ENCODE results near the gene NDUFV2. TPM values are rescaled to one million over a fixed set of nuclear protein-coding genes. Genes with fewer than 3 reads are reported as not detected.

The NDUFV2 gene
- total RNA-seq, 8 experiments from 2014 or later, result 122 to 250 (median 156) TPM

GRCh38 chr18:9106094-9106493 is 3.6 kb downstream of the NDUFV2 start:
- WGBS, 10 experiments, result 40 to 100% (median 83%) methylated on average over 1 of the region's 1 CpG; no CpG with 5 or more reads in 3 of the 10 experiments
- Histone ChIP-seq H3K4me1 (replicated peaks in 1 of 2) (peaks cover 13 to 45% of the 10 kb centered on the region in 2 donors), H3K4me3 (no peak overlapping the region), H3K27ac (no peak overlapping the region)
- in situ Hi-C loops (cut with MboI; ENCODE audit: low pct_unique_long_range_greater_than_20kb in 2 of 9, low sequenced_read_pairs in 9 of 9, unreplicated experiment in 9 of 9), result no loop called here
- ATAC-seq (replicated peaks in 6 of 8), result no peak

- 36 to 88% (median 67%) methylated on average over 1 to 4 of the region's 4 CpGs; no CpG with 5 or more reads in 1 of the 10 experiments for WGBS, 10 experiments
- H3K27ac ChIP-seq, result no peak overlapping the region
- H3K4me1 ChIP-seq (replicated peaks in 1 of 2), result peaks cover 13 to 42% of the 10 kb centered on the region in 2 donors
- no peak for ATAC-seq (replicated peaks in 6 of 8)
- no peak overlapping the region for H3K4me3 ChIP-seq
- in situ Hi-C loops (cut with MboI; ENCODE audit: low pct_unique_long_range_greater_than_20kb in 2 of 9, low sequenced_read_pairs in 9 of 9, unreplicated experiment in 9 of 9), result no loop called here
These were observed 4.5 kb downstream of the NDUFV2 start for GRCh38 chr18:9106800-9107584.

- in situ Hi-C loops (cut with MboI; ENCODE audit: low pct_unique_long_range_greater_than_20kb in 2 of 9, low sequenced_read_pairs in 9 of 9, unreplicated experiment in 9 of 9), result no loop called here
- Histone ChIP-seq H3K4me3 (no peak overlapping the region), H3K27ac (no peak overlapping the region), H3K4me1 (replicated peaks in 1 of 2) (peaks cover 13 to 42% of the 10 kb centered on the region in 2 donors)
- WGBS, 10 experiments, result 46 to 100% (median 60%) methylated on average over 1 to 2 of the region's 2 CpGs; no CpG with 5 or more reads in 3 of the 10 experiments
- no peak for ATAC-seq (replicated peaks in 6 of 8)
These were observed 6.4 kb downstream of the NDUFV2 start for GRCh38 chr18:9108911-9109310.

- in situ Hi-C loops (cut with MboI; ENCODE audit: low pct_unique_long_range_greater_than_20kb in 2 of 9, low sequenced_read_pairs in 9 of 9, unreplicated experiment in 9 of 9), result no loop called here
- 6 to 96% (median 56%) methylated on average over 3 to 4 of the region's 4 CpGs; no CpG with 5 or more reads in 1 of the 10 experiments for WGBS, 10 experiments
- peaks cover 13 to 38% of the 10 kb centered on the region in 2 donors for H3K4me1 ChIP-seq (replicated peaks in 1 of 2)
- ATAC-seq (replicated peaks in 6 of 8), result peak in 2 of 8 experiments; percentile 55 to 57
- no peak overlapping the region for H3K27ac ChIP-seq
- H3K4me3 ChIP-seq, result no peak overlapping the region
These were observed 7.0 kb downstream of the NDUFV2 start for GRCh38 chr18:9109523-9109922.

- WGBS, 10 experiments, result 37 to 100% (median 90%) methylated on average over 1 to 7 of the region's 7 CpGs; no CpG with 5 or more reads in 2 of the 10 experiments
- H3K4me1 ChIP-seq (replicated peaks in 1 of 2), result peaks cover 0 to 6% of the 10 kb centered on the region in 2 donors
- no peak overlapping the region for H3K27ac ChIP-seq
- ATAC-seq (replicated peaks in 6 of 8), result peak in 1 of 8 experiments; percentile 25
- in situ Hi-C loops (cut with MboI; ENCODE audit: low pct_unique_long_range_greater_than_20kb in 2 of 9, low sequenced_read_pairs in 9 of 9, unreplicated experiment in 9 of 9), result no loop called here
- H3K4me3 ChIP-seq, result no peak overlapping the region
These were observed 11.1 kb downstream of the NDUFV2 start for GRCh38 chr18:9113468-9114149.

GRCh38 chr18:9115984-9116383 is 13.5 kb downstream of the NDUFV2 start:
- in situ Hi-C loops (cut with MboI; ENCODE audit: low pct_unique_long_range_greater_than_20kb in 2 of 9, low sequenced_read_pairs in 9 of 9, unreplicated experiment in 9 of 9), result no loop called here
- Histone ChIP-seq H3K4me3 (no peak overlapping the region), H3K27ac (no peak overlapping the region), H3K4me1 (replicated peaks in 1 of 2) (no peaks in the 10 kb centered on the region)
- ATAC-seq (replicated peaks in 6 of 8), result no peak

- in situ Hi-C loops (cut with MboI; ENCODE audit: low pct_unique_long_range_greater_than_20kb in 2 of 9, low sequenced_read_pairs in 9 of 9, unreplicated experiment in 9 of 9), result no loop called here
- Histone ChIP-seq H3K4me1 (replicated peaks in 1 of 2) (no peaks in the 10 kb centered on the region), H3K27ac (no peak overlapping the region), H3K4me3 (no peak overlapping the region)
- ATAC-seq (replicated peaks in 6 of 8), result no peak
- WGBS, 10 experiments, result 40 to 92% (median 80%) methylated on average over 3 to 5 of the region's 5 CpGs; no CpG with 5 or more reads in 1 of the 10 experiments
These were observed 15.7 kb downstream of the NDUFV2 start for GRCh38 chr18:9117980-9118841.

GRCh38 chr18:9120796-9121195 is 18.3 kb downstream of the NDUFV2 start:
- 0 to 100% (median 69%) methylated on average over 1 of the region's 1 CpG; no CpG with 5 or more reads in 2 of the 10 experiments for WGBS, 10 experiments
- Histone ChIP-seq H3K27ac (no peak overlapping the region), H3K4me3 (no peak overlapping the region), H3K4me1 (replicated peaks in 1 of 2) (no peaks in the 10 kb centered on the region)
- no peak for ATAC-seq (replicated peaks in 6 of 8)
- in situ Hi-C loops (cut with MboI; ENCODE audit: low pct_unique_long_range_greater_than_20kb in 2 of 9, low sequenced_read_pairs in 9 of 9, unreplicated experiment in 9 of 9), result no loop called here

- no peak overlapping the region for H3K4me3 ChIP-seq
- in situ Hi-C loops (cut with MboI; ENCODE audit: low pct_unique_long_range_greater_than_20kb in 2 of 9, low sequenced_read_pairs in 9 of 9, unreplicated experiment in 9 of 9), result no loop called here
- no peak for ATAC-seq (replicated peaks in 6 of 8)
- no peak overlapping the region for H3K27ac ChIP-seq
- no peaks in the 10 kb centered on the region for H3K4me1 ChIP-seq (replicated peaks in 1 of 2)
- 88 to 100% (median 100%) methylated on average over 1 of the region's 2 CpGs; no CpG with 5 or more reads in 4 of the 10 experiments for WGBS, 10 experiments
These were observed 21.0 kb downstream of the NDUFV2 start for GRCh38 chr18:9123520-9123919.

GRCh38 chr18:9124824-9125223 is 22.3 kb downstream of the NDUFV2 start:
- WGBS, 10 experiments, result 80 to 100% (median 100%) methylated on average over 1 of the region's 1 CpG; no CpG with 5 or more reads in 1 of the 10 experiments
- in situ Hi-C loops (cut with MboI; ENCODE audit: low pct_unique_long_range_greater_than_20kb in 2 of 9, low sequenced_read_pairs in 9 of 9, unreplicated experiment in 9 of 9), result loop anchor here in 1 of 9 experiments (25.0 kb wide), 1 partner anchor 88 kb away; no protein-coding TSS in a partner anchor
- H3K4me3 ChIP-seq, result no peak overlapping the region
- H3K4me1 ChIP-seq (replicated peaks in 1 of 2), result no peaks in the 10 kb centered on the region
- no peak for ATAC-seq (replicated peaks in 6 of 8)
- no peak overlapping the region for H3K27ac ChIP-seq

- Histone ChIP-seq H3K4me3 (no peak overlapping the region), H3K27ac (no peak overlapping the region), H3K4me1 (replicated peaks in 1 of 2) (no peaks in the 10 kb centered on the region)
- in situ Hi-C loops (cut with MboI; ENCODE audit: low pct_unique_long_range_greater_than_20kb in 2 of 9, low sequenced_read_pairs in 9 of 9, unreplicated experiment in 9 of 9), result loop anchor here in 1 of 9 experiments (25.0 kb wide), 1 partner anchor 89 kb away; no protein-coding TSS in a partner anchor
- WGBS, 10 experiments, result 33 to 100% (median 76%) methylated on average over 1 to 3 of the region's 3 CpGs; no CpG with 5 or more reads in 1 of the 10 experiments
- peak in 1 of 8 experiments; percentile 23 for ATAC-seq (replicated peaks in 6 of 8)
These were observed 23.8 kb downstream of the NDUFV2 start for GRCh38 chr18:9126337-9126736.

GRCh38 chr18:9130195-9130594 is 27.7 kb downstream of the NDUFV2 start:
- no peak overlapping the region for H3K4me3 ChIP-seq
- no peak for ATAC-seq (replicated peaks in 6 of 8)
- H3K4me1 ChIP-seq (replicated peaks in 1 of 2), result peaks cover 0 to 2% of the 10 kb centered on the region in 2 donors
- H3K27ac ChIP-seq, result no peak overlapping the region
- in situ Hi-C loops (cut with MboI; ENCODE audit: low pct_unique_long_range_greater_than_20kb in 2 of 9, low sequenced_read_pairs in 9 of 9, unreplicated experiment in 9 of 9), result loop anchor here in 1 of 9 experiments (25.0 kb wide), 1 partner anchor 93 kb away; no protein-coding TSS in a partner anchor
- 84 to 100% (median 97%) methylated on average over 2 to 4 of the region's 4 CpGs for WGBS, 10 experiments
